ENCODE measurements around the gene DRD4. TPM values are rescaled to one million over a fixed set of nuclear protein-coding genes. Genes with fewer than 3 reads are reported as not detected.

DRD4 gene
- total and polyA plus RNA-seq, 10 of the 15 experiments (the other 5 are each of a cell fraction or from before 2014, with no cell fraction given), result not detected

- peak; percentile 93 for FAIRE-seq
- 1% methylated on average over 65 of the region's 66 CpGs for WGBS (ENCODE audit: insufficient coverage, insufficient replicate concordance, low lambda C conversion rate, missing lambda C conversion rate)
- Histone ChIP-seq H3K9me3 (replicated peaks; ENCODE audit: control insufficient read depth, insufficient read depth, low read length) (no peaks in the 10 kb centered on the region), H3K79me2 (ENCODE audit: control insufficient read depth, insufficient read depth, low read length) (peaks cover 26% of the 10 kb centered on the region), H3K27me3 (replicated peaks in 1 of 2; ENCODE audit: control insufficient read depth in 2 of 2, insufficient read depth in 2 of 2, low read length in 1 of 2) (no peaks in the 10 kb centered on the region), H2AFZ (ENCODE audit: control insufficient read depth, low read depth, low read length) (peak within 1 kb of the TSS; percentile 33; the same call in 1 of the 2 replicates), H3K4me2 (ENCODE audit: control insufficient read depth, insufficient read depth) (peak within 1 kb of the TSS; percentile 99), H3K36me3 (ENCODE audit: control insufficient read depth in 2 of 2, insufficient read depth in 2 of 2, low read length in 1 of 2) (peaks cover 10 to 29% of the 10 kb centered on the region in 2 experiments; a peak in 3 of 4 replicates), H4K20me1 (ENCODE audit: control insufficient read depth, insufficient read depth) (peaks cover 11% of the 10 kb centered on the region), H3K4me1 (ENCODE audit: control insufficient read depth, insufficient read depth, low read length) (peaks cover 14% of the 10 kb centered on the region), H3K4me3 (peak within 1 kb of the TSS; percentile 90), H3K9ac (ENCODE audit: control insufficient read depth, insufficient read depth, low read length) (peak within 1 kb of the TSS; percentile 91), H3K27ac (ENCODE audit: control insufficient read depth, insufficient read depth) (peak within 1 kb of the TSS; percentile 100)
- ChIA-PET SMC1A (ENCODE audit: uncharacterized antibody, unreplicated experiment) (no interaction called here), POLR2A (interaction anchor here (0.6 to 1.6 kb wide), 9 partner anchors 9 to 308 kb away, joined by 3 to 10 read pairs (median 3); partner anchors contain the start of genes CHID1, IFITM2 and PHRF1), CTCF (interaction anchor here (0.8 kb wide), 1 partner anchor 408 kb away, joined by 4 read pairs; the partner anchor contains the start of genes BET1L and RIC8A), RAD21 (ENCODE audit: unreplicated experiment) (interaction anchor here (1.1 to 1.5 kb wide), 3 partner anchors 79 to 161 kb away, joined by 3 to 6 read pairs (median 4); no protein-coding TSS in a partner anchor)
- in situ Hi-C loops (cut with MboI) (no loop called here), intact Hi-C loops (cut with micrococcal nuclease; ENCODE audit: unreplicated experiment) (loop anchor here (5.0 kb wide), 1 partner anchor 107 kb away; no protein-coding TSS in a partner anchor)
- peak; percentile 89 for DNase-seq (ENCODE audit: low read depth, low spot score)
- no TSS peak for BruUV-seq (replicated peaks)
- peak; percentile 92 for ATAC-seq
- no peak for TF ChIP-seq MXI1 (IDR thresholded peaks at IDR 0.05; ENCODE audit: low read depth, low read length)
- TF ChIP-seq EP300 (IDR thresholded peaks at IDR 0.05; ENCODE audit: borderline replicate concordance in 1 of 2, control insufficient read depth in 1 of 2, low read depth in 2 of 2, low read length in 2 of 2), result peak in 1 of 2 experiments; percentile 11; a peak in 1 of 4 replicates
- TF ChIP-seq RBBP5 (conservative IDR thresholded peaks at IDR 0.05), result no peak
- no peak for TF ChIP-seq CEBPB (IDR thresholded peaks at IDR 0.05; ENCODE audit: borderline replicate concordance in 1 of 2, low read depth in 2 of 2, low read length in 2 of 2)
- TF ChIP-seq BCL3 (IDR thresholded peaks at IDR 0.05; ENCODE audit: borderline replicate concordance, insufficient read depth, low read depth, low read length, poor library complexity, severe bottlenecking), result peak; percentile 76
- no peak for TF ChIP-seq SIX5 (IDR thresholded peaks at IDR 0.05; ENCODE audit: low read depth, low read length, severe bottlenecking)
- no peak for TF ChIP-seq MYC (IDR thresholded peaks at IDR 0.05; ENCODE audit: insufficient read depth, insufficient read length, insufficient replicate concordance, low read length, severe bottlenecking)
- TF ChIP-seq ZSCAN29 (IDR thresholded peaks at IDR 0.05), result no peak
- TF ChIP-seq CBX5 (IDR thresholded peaks at IDR 0.05; ENCODE audit: low read depth), result no peak
- TF ChIP-seq TAF1 (IDR thresholded peaks at IDR 0.05; ENCODE audit: borderline replicate concordance, low read depth, low read length), result peak; percentile 88; the same call in 1 of the 2 replicates
- no peak for TF ChIP-seq NR2C2 (IDR thresholded peaks at IDR 0.05; ENCODE audit: borderline replicate concordance, control insufficient read depth, insufficient read length, low read depth)
- no peak for TF ChIP-seq ASH2L (IDR thresholded peaks at IDR 0.05; ENCODE audit: borderline replicate concordance, low read depth)
- TF ChIP-seq POLR2AphosphoS2 (IDR thresholded peaks at IDR 0.05; ENCODE audit: low read depth, low read length), result peak; percentile 98
- no peak for TF ChIP-seq STAT1 (conservative IDR thresholded peaks at IDR 0.05)
- no peak for TF ChIP-seq BMI1 (IDR thresholded peaks at IDR 0.05; ENCODE audit: borderline replicate concordance)
- TF ChIP-seq IKZF2 (IDR thresholded peaks at IDR 0.05), result peak; percentile 20 to 55
- TF ChIP-seq ZBTB40 (IDR thresholded peaks at IDR 0.05; ENCODE audit: borderline replicate concordance), result peak; percentile 81; the same call in 1 of the 2 replicates
Observed at GRCh38 chr11:615504-616319, 21.4 kb upstream of the DRD4 start, which contains the start of gene IRF7. Gene IRF7, minus strand, starts transcription at chr11:615950. Its CDS starts 586 bp downstream, at chr11:615364.
